GM12891 (cell line): ENCODE measurements around the gene DIS3L2.
"Not testable (repeated sequence)": the region's sequence is repeated elsewhere in the genome, so short reads cannot be mapped to it uniquely, and the experiment has no call there.

Source experiments
- PAX5 ChIP-seq: IDR thresholded peaks from 2 replicates; pipeline ENCODE4 v1.6.1; 2011; ENCODE audit warnings: low read length, moderate library complexity, mild to moderate bottlenecking; ENCODE audit not compliant: insufficient read depth, severe bottlenecking
- POLR2A ChIP-seq: IDR thresholded peaks from 2 replicates; pipeline ENCODE4 v1.6.1; 2011; ENCODE audit warnings: low read depth, low read length, control low read depth
- POLR2AphosphoS5 ChIP-seq: IDR thresholded peaks from 2 replicates; pipeline ENCODE4 v1.6.1; 2011; ENCODE audit warnings: low read depth, low read length, control low read depth
- SPI1 ChIP-seq: IDR thresholded peaks from 2 replicates; pipeline ENCODE4 v1.6.1; 2011; ENCODE audit warnings: low read depth, low read length, control low read depth
- TAF1 ChIP-seq: IDR thresholded peaks from 2 replicates; pipeline ENCODE4 v1.6.1; 2011; ENCODE audit warnings: low read depth, low read length, control low read depth

- TF ChIP-seq TAF1, SPI1, POLR2AphosphoS5, POLR2A, PAX5: not testable (repeated sequence)
Observed at GRCh38 chr2:232035292-232035691, 73.8 kb downstream of the DIS3L2 start.
